Spleen (tissue), 11 donors: ENCODE data around the gene RAD51B. TPM values are rescaled to one million over a fixed set of nuclear protein-coding genes. Genes with fewer than 3 reads are reported as not detected.
A peak's percentile ranks its signal among the peaks of the same experiment; 100 is the strongest.

Experiments
- DNase-seq: peaks from one replicate; pipeline ENCODE4 v3.0.0-alpha.2; 2020
- H3K27ac ChIP-seq, 8 donors: fragments of 200-600 bp; sonication (generic) in 7 of 8; 1 replicate in 4 of 8; 2 replicates in 4 of 8; pipeline versions ENCODE4 v1.5.0 to v1.8.0; 2016 to 2021; ENCODE audit warnings: inconsistent platforms in 4 of 8, mild to moderate bottlenecking in 4 of 8, moderate library complexity in 1 of 8
- H3K27me3 ChIP-seq, 7 donors: fragments of 200-600 bp; sonication (generic) in 6 of 7; replicated peaks in 1 of 7; 1 replicate in 4 of 7; 2 replicates in 3 of 7; pipeline versions ENCODE4 v1.5.0 to v1.8.0; 2016 to 2021; ENCODE audit warnings: inconsistent platforms in 3 of 7, mild to moderate bottlenecking in 1 of 7
- H3K36me3 ChIP-seq, 6 donors: fragments of 200-600 bp; sonication (generic) in 5 of 6; 1 replicate in 4 of 6; 2 replicates in 2 of 6; pipeline versions ENCODE4 v1.5.0 to v1.8.0; 2016 to 2021; ENCODE audit warnings: inconsistent platforms in 2 of 6
- H3K4me1 ChIP-seq, 6 donors: fragments of 200-600 bp; sonication (generic) in 5 of 6; 1 replicate in 3 of 6; 2 replicates in 3 of 6; pipeline versions ENCODE4 v1.5.0 to v1.8.0; 2016 to 2021; ENCODE audit warnings: inconsistent platforms in 3 of 6
- H3K4me3 ChIP-seq, 8 donors: fragments of 200-600 bp; sonication (generic) in 7 of 8; 1 replicate in 4 of 8; 2 replicates in 4 of 8; pipeline versions ENCODE4 v1.5.0 to v1.8.0; 2016 to 2021; ENCODE audit warnings: inconsistent platforms in 4 of 8, mild to moderate bottlenecking in 4 of 8, moderate library complexity in 2 of 8
- H3K9me3 ChIP-seq, 8 donors: fragments of 200-600 bp; sonication (generic) in 7 of 8; 1 replicate in 4 of 8; 2 replicates in 4 of 8; pipeline versions ENCODE4 v1.5.0 to v1.8.0; 2016 to 2021; ENCODE audit warnings: inconsistent platforms in 4 of 8
- POLR2A ChIP-seq, 3 donors: fragments of 450-650 bp; IDR thresholded peaks; one replicate each; pipeline ENCODE4 v1.5.1; 2017; ENCODE audit warnings: antibody characterized with exemption in 3 of 3, mild to moderate bottlenecking in 1 of 3
- POLR2AphosphoS5 ChIP-seq, 3 donors: sonication (generic); formaldehyde crosslinking; IDR thresholded peaks; one replicate each; pipeline ENCODE4 v1.5.1; 2017; ENCODE audit warnings: antibody characterized with exemption in 3 of 3
- WGBS, 5 donors: extraction: QIAGEN DNeasy Blood & Tissue Kit in 3 of 5; methylation state at CpG; one replicate each; pipeline versions ENCODE4 v1.1.5 to v1.1.7; 2013 to 2018; 5-methylcytosine and 5-hydroxymethylcytosine counted together
- intact Hi-C: fragments of 100-400 bp; cut with DNase I; formaldehyde crosslinking; loops from one replicate; pipeline ENCODE4 v1.15.0; 2023; ENCODE audit warnings: low total_unique reads
- polyA plus RNA-seq, 3 donors: library from polyadenylated mRNA; stranded (reverse); fragments of 200-250 nt; gene quantifications; one replicate each; pipeline ENCODE4 v1.2.1, GENCODE V29; 2013
- total RNA-seq, 7 donors: library from RNA; depleted of rRNA in 3 of 7; stranded (reverse); fragments of >200 nt in 3 of 7; fragmentation: NEBNext Ultra II Directional in 4 of 7; extraction: Animal tissue kit (Norgen Biotek cat#: 25700) in 4 of 7; gene quantifications; one replicate each; pipeline versions ENCODE4 v1.1.0 to v1.2.1, GENCODE V29; 2016 to 2021
- TF ChIP-seq, protein P1 (sequence below), 11 experiments: fragments of 200-600 bp in 7 of 11; fragments of 450-650 bp in 4 of 11; sonication (generic) in 4 of 11; IDR thresholded peaks in 8 of 11; conservative IDR thresholded peaks in 3 of 11; 1 replicate in 7 of 11; 2 replicates in 4 of 11; pipeline versions ENCODE4 v1.4.0 to v1.8.0; 2016 to 2021; ENCODE audit warnings: antibody characterized with exemption in 11 of 11, inconsistent platforms in 4 of 11, mild to moderate bottlenecking in 1 of 11
- donor health status: healthy with polysubstance abuse.
- donor health status: DM: no; HTN: no; CAD: no; lungs with moderate emphysema.
- donor health status: DM: no; HTN: no; CAD: no.
- donor health status: Bipolar disorder and iron deficiency.
- donor health status: healthy.
- donor health status: DM: no; HTN: no; CAD: no.
- donor health status: DM: yes; HTN: yes; CAD: no.

Gene RAD51B
- total and polyA plus RNA-seq, 10 donors, result 4.2 to 43.7 (median 29.8) TPM

- TF ChIP-seq POLR2AphosphoS5 (IDR thresholded peaks at IDR 0.05), result peak in 1 of 3 donors; percentile 49
- TF ChIP-seq, protein P1, sequence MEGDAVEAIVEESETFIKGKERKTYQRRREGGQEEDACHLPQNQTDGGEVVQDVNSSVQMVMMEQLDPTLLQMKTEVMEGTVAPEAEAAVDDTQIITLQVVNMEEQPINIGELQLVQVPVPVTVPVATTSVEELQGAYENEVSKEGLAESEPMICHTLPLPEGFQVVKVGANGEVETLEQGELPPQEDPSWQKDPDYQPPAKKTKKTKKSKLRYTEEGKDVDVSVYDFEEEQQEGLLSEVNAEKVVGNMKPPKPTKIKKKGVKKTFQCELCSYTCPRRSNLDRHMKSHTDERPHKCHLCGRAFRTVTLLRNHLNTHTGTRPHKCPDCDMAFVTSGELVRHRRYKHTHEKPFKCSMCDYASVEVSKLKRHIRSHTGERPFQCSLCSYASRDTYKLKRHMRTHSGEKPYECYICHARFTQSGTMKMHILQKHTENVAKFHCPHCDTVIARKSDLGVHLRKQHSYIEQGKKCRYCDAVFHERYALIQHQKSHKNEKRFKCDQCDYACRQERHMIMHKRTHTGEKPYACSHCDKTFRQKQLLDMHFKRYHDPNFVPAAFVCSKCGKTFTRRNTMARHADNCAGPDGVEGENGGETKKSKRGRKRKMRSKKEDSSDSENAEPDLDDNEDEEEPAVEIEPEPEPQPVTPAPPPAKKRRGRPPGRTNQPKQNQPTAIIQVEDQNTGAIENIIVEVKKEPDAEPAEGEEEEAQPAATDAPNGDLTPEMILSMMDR (IDR thresholded peaks at IDR 0.05 in 8 of 11, conservative IDR thresholded peaks at IDR 0.05 in 3 of 11), result no peak
- TF ChIP-seq POLR2A (IDR thresholded peaks at IDR 0.05), result no peak
- peak overlapping the region in 7 of 8 donors; percentile 29 to 75 (median 62) for H3K27ac ChIP-seq
Measured at GRCh38 chr14:68544081-68544892, 724.7 kb downstream of the RAD51B start.

GRCh38 chr14:68546839-68547238, 727.3 kb downstream of the RAD51B start:
- Histone ChIP-seq H3K27ac (peak overlapping the region in 7 of 8 donors; percentile 56 to 76 (median 73)), H3K9me3 (no peaks in the 10 kb centered on the region), H3K4me1 (peaks cover 0 to 43% (median 10%) of the 10 kb centered on the region in 6 donors), H3K36me3 (no peaks in the 10 kb centered on the region), H3K4me3 (no peak overlapping the region), H3K27me3 (no peaks in the 10 kb centered on the region)
- intact Hi-C loops, result no loop called here
- WGBS, 5 donors, result 91 to 99% (median 98%) methylated on average over 5 of the region's 5 CpGs
- TF ChIP-seq POLR2AphosphoS5 (IDR thresholded peaks at IDR 0.05) (no peak), POLR2A (IDR thresholded peaks at IDR 0.05) (no peak)
- TF ChIP-seq, protein P1 (IDR thresholded peaks at IDR 0.05 in 8 of 11, conservative IDR thresholded peaks at IDR 0.05 in 3 of 11), result no peak
- DNase-seq, result no peak

More at GRCh38 chr14:68544081-68544892, 724.7 kb downstream of the RAD51B start:
- H3K4me1 ChIP-seq, result peaks cover 0 to 28% (median 4%) of the 10 kb centered on the region in 6 donors
- H3K9me3 ChIP-seq, result no peaks in the 10 kb centered on the region
- H3K27me3 ChIP-seq, result no peaks in the 10 kb centered on the region
- no peaks in the 10 kb centered on the region for H3K36me3 ChIP-seq
- WGBS, 5 donors, result 73 to 93% (median 87%) methylated on average over 5 of the region's 5 CpGs
- intact Hi-C loops, result no loop called here
- H3K4me3 ChIP-seq, result no peak overlapping the region
- no peak for DNase-seq

GRCh38 chr14:68547305-68548193, 728.0 kb downstream of the RAD51B start:
- TF ChIP-seq, protein P1 (IDR thresholded peaks at IDR 0.05 in 8 of 11, conservative IDR thresholded peaks at IDR 0.05 in 3 of 11), result no peak
- TF ChIP-seq POLR2AphosphoS5 (IDR thresholded peaks at IDR 0.05) (peak in 1 of 3 donors; percentile 47), POLR2A (IDR thresholded peaks at IDR 0.05) (no peak)
- Histone ChIP-seq H3K27me3 (no peaks in the 10 kb centered on the region), H3K4me1 (peaks cover 2 to 50% (median 17%) of the 10 kb centered on the region in 6 donors), H3K4me3 (no peak overlapping the region), H3K27ac (peak overlapping the region; percentile 27 to 76 (median 72)), H3K9me3 (no peaks in the 10 kb centered on the region), H3K36me3 (no peaks in the 10 kb centered on the region)
- intact Hi-C loops, result no loop called here
- no peak for DNase-seq
- WGBS, 5 donors, result 67 to 83% (median 76%) methylated on average over 12 of the region's 12 CpGs
